Trophoblast cell (in vitro differentiated cells and primary cell): ENCODE measurements around the gene GDPD4.

Experiments
- DNase-seq, 2 donors: peaks; one replicate each; pipeline ENCODE4 v3.0.0-alpha.2; 2016
- H2AFZ ChIP-seq: 2 replicates; pipeline ENCODE4 v1.6.1; 2013; ENCODE audit warnings: low read length, moderate library complexity, mild to moderate bottlenecking; ENCODE audit not compliant: insufficient read depth, poor library complexity
- H2AK5ac ChIP-seq: 2 replicates; pipeline ENCODE4 v1.6.1; 2013; ENCODE audit warnings: mild to moderate bottlenecking, low read length
- H2BK120ac ChIP-seq: 2 replicates; pipeline ENCODE4 v1.6.1; 2013; ENCODE audit warnings: low read length, mild to moderate bottlenecking, moderate library complexity; ENCODE audit not compliant: insufficient read depth, poor library complexity
- H2BK12ac ChIP-seq: 2 replicates; pipeline ENCODE4 v1.6.1; 2013; ENCODE audit warnings: mild to moderate bottlenecking, low read length, moderate library complexity
- H2BK5ac ChIP-seq: 2 replicates; pipeline ENCODE4 v1.6.1; 2013; ENCODE audit warnings: low read length, low read depth, moderate library complexity, mild to moderate bottlenecking; ENCODE audit not compliant: poor library complexity
- H3K14ac ChIP-seq: 2 replicates; pipeline ENCODE4 v1.6.1; 2013; ENCODE audit warnings: mild to moderate bottlenecking, low read length
- H3K18ac ChIP-seq: 2 replicates; pipeline ENCODE4 v1.6.1; 2013; ENCODE audit warnings: mild to moderate bottlenecking, low read length
- H3K23ac ChIP-seq: 2 replicates; pipeline ENCODE4 v1.6.1; 2013; ENCODE audit warnings: low read length
- H3K27ac ChIP-seq: 2 replicates; pipeline ENCODE4 v1.5.1; 2013; ENCODE audit warnings: low read depth, mild to moderate bottlenecking, inconsistent platforms, low read length, moderate library complexity
- H3K27me3 ChIP-seq: 2 replicates; pipeline ENCODE4 v1.6.1; 2013; ENCODE audit warnings: inconsistent platforms, mild to moderate bottlenecking, low read length, moderate library complexity; ENCODE audit not compliant: insufficient read depth
- H3K36me3 ChIP-seq, 2 experiments: 1 replicate in 1 of 2; 2 replicates in 1 of 2; pipeline ENCODE4 v1.6.1; 2013; ENCODE audit warnings: low read length in 2 of 2, mild to moderate bottlenecking in 2 of 2, moderate library complexity in 1 of 2; ENCODE audit not compliant: insufficient read depth in 2 of 2, control insufficient read depth in 1 of 2
- H3K4ac ChIP-seq: 2 replicates; pipeline ENCODE4 v1.6.1; 2013; ENCODE audit warnings: low read depth, mild to moderate bottlenecking, low read length, moderate library complexity
- H3K4me1 ChIP-seq, 2 experiments: 1 replicate in 1 of 2; 2 replicates in 1 of 2; pipeline ENCODE4 v1.6.1; 2013; ENCODE audit warnings: low read length in 2 of 2, mild to moderate bottlenecking in 2 of 2, moderate library complexity in 1 of 2; ENCODE audit not compliant: insufficient read depth in 2 of 2, control insufficient read depth in 1 of 2
- H3K4me2 ChIP-seq: 2 replicates; pipeline ENCODE4 v1.6.1; 2013; ENCODE audit warnings: inconsistent platforms, mild to moderate bottlenecking, low read length, moderate library complexity
- H3K4me3 ChIP-seq: 2 replicates; pipeline ENCODE4 v1.5.1; 2013; ENCODE audit warnings: mild to moderate bottlenecking, low read depth, low read length, inconsistent platforms
- H3K79me1 ChIP-seq: one replicate; pipeline ENCODE4 v1.6.1; 2013; ENCODE audit warnings: low read length
- H3K79me2 ChIP-seq: 2 replicates; pipeline ENCODE4 v1.6.1; 2013; ENCODE audit warnings: low read length, mild to moderate bottlenecking; ENCODE audit not compliant: control insufficient read depth, insufficient read depth, poor library complexity
- H3K9ac ChIP-seq: 2 replicates; pipeline ENCODE4 v1.6.1; 2013; ENCODE audit warnings: mild to moderate bottlenecking, low read length
- H3K9me3 ChIP-seq: 2 replicates; pipeline ENCODE4 v1.6.1; 2013; ENCODE audit warnings: low read depth, mild to moderate bottlenecking, control low read depth, inconsistent platforms, low read length; ENCODE audit not compliant: insufficient read depth
- H4K12ac ChIP-seq: 2 replicates; pipeline ENCODE4 v1.6.1; 2013; ENCODE audit warnings: low read depth, mild to moderate bottlenecking, low read length, moderate library complexity
- H4K8ac ChIP-seq: 2 replicates; pipeline ENCODE4 v1.6.1; 2013; ENCODE audit warnings: low read depth, mild to moderate bottlenecking, low read length, moderate library complexity
- H4K91ac ChIP-seq: one replicate; pipeline ENCODE4 v1.6.1; 2013; ENCODE audit warnings: low read depth, mild to moderate bottlenecking, low read length, moderate library complexity
- WGBS: extraction: QIAGEN DNeasy Blood & Tissue Kit; methylation state at CpG from one replicate; pipeline ENCODE4 v1.1.7; 2013; ENCODE audit warnings: missing lambda C conversion rate; ENCODE audit not compliant: insufficient read length, insufficient coverage; ENCODE audit errors: extremely low coverage; 5-methylcytosine and 5-hydroxymethylcytosine counted together

Gene GDPD4

GRCh38 chr11:77180346-77180745 lies 121.1 kb downstream of the GDPD4 start:
- no peaks in the 10 kb centered on the region for H3K79me2 ChIP-seq
- no peak overlapping the region for H3K27ac ChIP-seq
- H4K12ac ChIP-seq: no peak overlapping the region
- no CpG with 5 or more reads among the region's 11 CpGs for WGBS
- no peak overlapping the region for H3K4ac ChIP-seq
- no peak overlapping the region for H3K23ac ChIP-seq
- H2BK5ac ChIP-seq: no peak overlapping the region
- H3K79me1 ChIP-seq: no peaks in the 10 kb centered on the region
- peaks cover 5% of the 10 kb centered on the region for H3K9me3 ChIP-seq
- DNase-seq: no peak
- no peaks in the 10 kb centered on the region for H3K36me3 ChIP-seq
- H3K27me3 ChIP-seq: no peaks in the 10 kb centered on the region
- no peak overlapping the region for H2BK120ac ChIP-seq
- no peak overlapping the region for H2AFZ ChIP-seq
- no peak overlapping the region for H3K9ac ChIP-seq
- H4K91ac ChIP-seq: no peak overlapping the region
- H2BK12ac ChIP-seq: no peak overlapping the region
- H3K18ac ChIP-seq: no peak overlapping the region
- H3K4me3 ChIP-seq: no peak overlapping the region
- no peaks in the 10 kb centered on the region for H3K4me1 ChIP-seq
- no peak overlapping the region for H4K8ac ChIP-seq
- no peak overlapping the region for H3K4me2 ChIP-seq
- H3K14ac ChIP-seq: no peak overlapping the region
- H2AK5ac ChIP-seq: no peak overlapping the region

GRCh38 chr11:77179681-77180080 lies 121.8 kb downstream of the GDPD4 start:
- H3K4ac ChIP-seq: no peak overlapping the region
- WGBS: no CpG with 5 or more reads among the region's 19 CpGs
- DNase-seq: peak; percentile 89 to 97
- H3K14ac ChIP-seq: no peak overlapping the region
- H3K23ac ChIP-seq: no peak overlapping the region
- H2AFZ ChIP-seq: no peak overlapping the region
- H3K9ac ChIP-seq: no peak overlapping the region
- no peak overlapping the region for H2BK5ac ChIP-seq
- H4K91ac ChIP-seq: no peak overlapping the region
- no peak overlapping the region for H2AK5ac ChIP-seq
- H3K4me1 ChIP-seq: no peaks in the 10 kb centered on the region
- H3K79me2 ChIP-seq: no peaks in the 10 kb centered on the region
- H2BK120ac ChIP-seq: no peak overlapping the region
- H4K12ac ChIP-seq: no peak overlapping the region
- H3K9me3 ChIP-seq: peaks cover 5% of the 10 kb centered on the region
- H3K27me3 ChIP-seq: no peaks in the 10 kb centered on the region
- H3K79me1 ChIP-seq: no peaks in the 10 kb centered on the region
- H2BK12ac ChIP-seq: no peak overlapping the region
- no peak overlapping the region for H3K4me2 ChIP-seq
- no peak overlapping the region for H4K8ac ChIP-seq
- H3K18ac ChIP-seq: no peak overlapping the region
- H3K36me3 ChIP-seq: no peaks in the 10 kb centered on the region
- H3K27ac ChIP-seq: no peak overlapping the region
- H3K4me3 ChIP-seq: no peak overlapping the region

GRCh38 chr11:77179048-77179447 lies 122.4 kb downstream of the GDPD4 start:
- no peaks in the 10 kb centered on the region for H3K4me1 ChIP-seq
- H2BK120ac ChIP-seq: no peak overlapping the region
- H3K4me2 ChIP-seq: no peak overlapping the region
- H3K23ac ChIP-seq: no peak overlapping the region
- no peak overlapping the region for H4K8ac ChIP-seq
- H3K36me3 ChIP-seq: no peaks in the 10 kb centered on the region
- no peak overlapping the region for H4K91ac ChIP-seq
- H2AFZ ChIP-seq: no peak overlapping the region
- H3K9ac ChIP-seq: no peak overlapping the region
- no peak overlapping the region for H3K27ac ChIP-seq
- no peak for DNase-seq
- H3K9me3 ChIP-seq: peaks cover 5% of the 10 kb centered on the region
- no peak overlapping the region for H3K4me3 ChIP-seq
- no peaks in the 10 kb centered on the region for H3K27me3 ChIP-seq
- no peak overlapping the region for H2BK5ac ChIP-seq
- no peak overlapping the region for H2BK12ac ChIP-seq
- H3K14ac ChIP-seq: no peak overlapping the region
- no peak overlapping the region for H4K12ac ChIP-seq
- no peaks in the 10 kb centered on the region for H3K79me1 ChIP-seq
- H3K4ac ChIP-seq: no peak overlapping the region
- no peaks in the 10 kb centered on the region for H3K79me2 ChIP-seq
- no CpG with 5 or more reads among the region's 5 CpGs for WGBS
- H3K18ac ChIP-seq: no peak overlapping the region
- H2AK5ac ChIP-seq: no peak overlapping the region

GRCh38 chr11:77178150-77178549 lies 123.3 kb downstream of the GDPD4 start:
- 90% methylated on average over 3 of the region's 4 CpGs for WGBS
- no peak for DNase-seq
- H2AK5ac ChIP-seq: no peak overlapping the region

More at GRCh38 chr11:77178150-77178549, 123.3 kb downstream of the GDPD4 start:
- Histone ChIP-seq H2BK12ac (no peak overlapping the region), H3K14ac (no peak overlapping the region), H3K79me2 (no peaks in the 10 kb centered on the region), H3K27ac (no peak overlapping the region), H3K27me3 (no peaks in the 10 kb centered on the region), H3K36me3 (no peaks in the 10 kb centered on the region), H2BK5ac (no peak overlapping the region), H3K4me1 (no peaks in the 10 kb centered on the region), H4K8ac (no peak overlapping the region), H4K91ac (no peak overlapping the region), H4K12ac (no peak overlapping the region), H3K4me3 (no peak overlapping the region), H3K9me3 (peaks cover 5% of the 10 kb centered on the region), H3K9ac (no peak overlapping the region), H2AFZ (no peak overlapping the region), H3K4ac (no peak overlapping the region), H3K79me1 (no peaks in the 10 kb centered on the region), H3K23ac (no peak overlapping the region), H3K18ac (no peak overlapping the region), H3K4me2 (no peak overlapping the region), H2BK120ac (no peak overlapping the region)
